Transverse colon (tissue), 3 donors: ENCODE data around the gene GEMIN5.

Source experiments
- CTCF ChIP-seq, 5 experiments: fragments of 200-600 bp in 3 of 5; fragments of 450-650 bp in 2 of 5; sonication (generic) in 3 of 5; IDR thresholded peaks; 1 replicate in 2 of 5; 2 replicates in 3 of 5; pipeline ENCODE4 v1.5.1; 2016 to 2017; ENCODE audit warnings: antibody characterized with exemption in 5 of 5, inconsistent platforms in 3 of 5, mild to moderate bottlenecking in 2 of 5, moderate library complexity in 1 of 5
- EP300 ChIP-seq: sonication (generic); formaldehyde crosslinking; IDR thresholded peaks from one replicate; pipeline ENCODE4 v1.6.1; 2017; ENCODE audit warnings: antibody characterized with exemption, low read depth

DNA sequence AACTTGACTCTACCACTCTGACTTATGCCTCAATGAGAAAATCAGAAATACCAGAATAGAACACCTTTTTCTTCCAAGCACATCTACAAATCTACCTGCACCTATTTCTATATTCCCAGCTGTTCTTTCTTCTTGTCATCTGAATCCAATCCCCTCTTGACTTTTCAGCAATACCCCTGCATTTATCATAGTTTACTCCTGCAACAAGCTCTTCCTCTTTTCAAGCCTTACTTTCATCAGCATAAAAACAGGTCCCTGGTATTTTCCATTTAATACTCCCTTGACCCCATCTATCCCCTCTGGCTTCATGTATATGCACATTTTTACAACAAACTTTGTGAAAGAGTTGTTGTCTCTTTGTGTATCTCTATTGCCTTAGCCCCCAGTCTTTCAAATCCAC, 3.1 kb downstream of the GEMIN5 start:
- no peak for TF ChIP-seq CTCF (IDR thresholded peaks at IDR 0.05)
- TF ChIP-seq EP300 = no peak
